ELF-1 (cell line): Measurements from ENCODE around the gene CNOT6L.
A peak's percentile ranks its signal among the peaks of the same experiment; 100 is the strongest.

Experiments
- DNase-seq: peaks from one replicate; pipeline ENCODE4 v3.0.0-alpha.2; 2016; ENCODE audit warnings: low read depth, low spot score

Gene CNOT6L

GRCh38 chr4:77818602-77819403 is at the start of gene CNOT6L:
CNOT6L (minus strand) TSS chr4:77819368; CDS start chr4:77819308, 60 bp downstream.
- DNase-seq: peak; percentile 78

- DNase-seq: no peak
Measured at GRCh38 chr4:77865259-77865658, 46.1 kb upstream of the CNOT6L start.

- peak; percentile 19 for DNase-seq
Measured at GRCh38 chr4:77863341-77863740, 44.2 kb upstream of the CNOT6L start.

GRCh38 chr4:77862478-77863216 is 43.5 kb upstream of the CNOT6L start, which contains the start of gene MRPL1:
MRPL1 (plus strand) TSS chr4:77862830; CDS start chr4:77862849, 19 bp downstream.
- peak; percentile 95 for DNase-seq

GRCh38 chr4:77861495-77861894 is 42.3 kb upstream of the CNOT6L start:
- DNase-seq: no peak

GRCh38 chr4:77859256-77859655 is 40.1 kb upstream of the CNOT6L start:
- no peak for DNase-seq

GRCh38 chr4:77856152-77856551 is 37.0 kb upstream of the CNOT6L start:
- no peak for DNase-seq

- DNase-seq: no peak
Measured at GRCh38 chr4:77854431-77855111, 35.4 kb upstream of the CNOT6L start.

- DNase-seq: no peak
Measured at GRCh38 chr4:77852892-77853495, 33.8 kb upstream of the CNOT6L start.

GRCh38 chr4:77849278-77849965 is 30.3 kb upstream of the CNOT6L start:
- DNase-seq: no peak

GRCh38 chr4:77848508-77848907 is 29.3 kb upstream of the CNOT6L start:
- no peak for DNase-seq

GRCh38 chr4:77845929-77846328 is 26.8 kb upstream of the CNOT6L start:
- DNase-seq: no peak

- DNase-seq: no peak
Measured at GRCh38 chr4:77845400-77845799, 26.2 kb upstream of the CNOT6L start.

GRCh38 chr4:77844363-77844762 is 25.2 kb upstream of the CNOT6L start:
- no peak for DNase-seq

GRCh38 chr4:77843628-77844027 is 24.5 kb upstream of the CNOT6L start:
- no peak for DNase-seq

GRCh38 chr4:77834403-77834802 is 15.2 kb upstream of the CNOT6L start:
- DNase-seq: no peak

- DNase-seq: no peak
Measured at GRCh38 chr4:77833126-77833724, 14.1 kb upstream of the CNOT6L start.

- DNase-seq: no peak
Measured at GRCh38 chr4:77827343-77827742, 8.2 kb upstream of the CNOT6L start.

- no peak for DNase-seq
Measured at GRCh38 chr4:77826275-77826674, 7.1 kb upstream of the CNOT6L start.

GRCh38 chr4:77821775-77822174 is 2.6 kb upstream of the CNOT6L start:
- no peak for DNase-seq
